IMR-90 (cell line): Measurements from ENCODE around the gene STOML2. TPM values are rescaled to one million over a fixed set of nuclear protein-coding genes. Genes with fewer than 3 reads are reported as not detected.
A peak's percentile ranks its signal among the peaks of the same experiment; 100 is the strongest.

ENCODE experiments used
- ATAC-seq: fragments of 200-7000 bp; cut with Tn5 transposase; 2 replicates; pipeline ENCODE4 v1.9.1; 2020; ENCODE audit warnings: low read depth, mild to moderate bottlenecking, moderate library complexity
- BruUV-seq: library from RNA; stranded (reverse); fragments of 400-500 nt; replicated peaks from 2 replicates; lab custom pipeline; 2021; lab: Mats Ljungman, UMichigan
- CTCF ChIA-PET: fragments of 300-600 bp; formaldehyde crosslinking; extraction: SDS; loops from one replicate; lab custom pipeline; 2021; ENCODE audit warnings: antibody characterized with exemption; lab: Yijun Ruan, JAX
- POLR2A ChIA-PET: fragments of 300-600 bp; sonication (Branson Sonifier 250); formaldehyde crosslinking; loops from one replicate; lab custom pipeline; 2022; ENCODE audit warnings: antibody characterized with exemption; ENCODE audit not compliant: unreplicated experiment; lab: Charles Lee
- DNase-seq: peaks from one replicate; pipeline ENCODE4 v3.0.0; 2013
- H2AFZ ChIP-seq: replicated peaks from 2 replicates; pipeline ENCODE3; 2013; ENCODE audit warnings: low read length, mild to moderate bottlenecking; ENCODE audit not compliant: poor library complexity
- H2AK5ac ChIP-seq: 2 replicates; pipeline ENCODE4 v1.6.1; 2013; ENCODE audit warnings: low read depth, low read length, inconsistent platforms
- H2AK9ac ChIP-seq: replicated peaks from 2 replicates; pipeline ENCODE3; 2013; ENCODE audit warnings: mild to moderate bottlenecking, low read depth, low read length, moderate library complexity; ENCODE audit not compliant: poor library complexity
- H2BK120ac ChIP-seq: 2 replicates; pipeline ENCODE4 v1.6.1; 2013; ENCODE audit warnings: low read depth, low read length, inconsistent platforms
- H2BK15ac ChIP-seq: 3 replicates; pipeline ENCODE4 v1.6.1; 2013; ENCODE audit warnings: low read depth, low read length, inconsistent platforms
- H2BK20ac ChIP-seq: 2 replicates; pipeline ENCODE4 v1.6.1; 2013; ENCODE audit warnings: low read depth, mild to moderate bottlenecking, inconsistent platforms, low read length, moderate library complexity
- H2BK5ac ChIP-seq: 2 replicates; pipeline ENCODE4 v1.6.1; 2013; ENCODE audit warnings: mild to moderate bottlenecking, low read depth, low read length, inconsistent platforms; ENCODE audit not compliant: poor library complexity, severe bottlenecking
- H3K14ac ChIP-seq: replicated peaks from 2 replicates; pipeline ENCODE4 v1.6.1; 2013; ENCODE audit warnings: low read depth, low read length, inconsistent platforms
- H3K18ac ChIP-seq: 2 replicates; pipeline ENCODE4 v1.6.1; 2013; ENCODE audit warnings: low read depth, low read length, control low read depth
- H3K23ac ChIP-seq: 2 replicates; pipeline ENCODE4 v1.6.1; 2013; ENCODE audit warnings: low read depth, low read length, inconsistent platforms
- H3K27ac ChIP-seq: 2 replicates; pipeline ENCODE4 v1.5.1; 2013; ENCODE audit warnings: mild to moderate bottlenecking, control low read depth, low read length; ENCODE audit not compliant: insufficient read depth
- H3K27me3 ChIP-seq: 2 replicates; pipeline ENCODE4 v1.6.1; 2013; ENCODE audit warnings: low read length; ENCODE audit not compliant: control insufficient read depth, insufficient read depth
- H3K36me3 ChIP-seq: 2 replicates; pipeline ENCODE4 v1.6.1; 2013; ENCODE audit warnings: low read length, mixed read lengths; ENCODE audit not compliant: control insufficient read depth, insufficient read depth
- H3K4ac ChIP-seq: 2 replicates; pipeline ENCODE4 v1.6.1; 2013; ENCODE audit warnings: low read depth, low read length, inconsistent platforms
- H3K4me1 ChIP-seq: 2 replicates; pipeline ENCODE4 v1.6.1; 2013; ENCODE audit warnings: low read length, mixed read lengths; ENCODE audit not compliant: control insufficient read depth, insufficient read depth
- H3K4me2 ChIP-seq: 2 replicates; pipeline ENCODE4 v1.6.1; 2013; ENCODE audit warnings: low read depth, mild to moderate bottlenecking, control low read depth, low read length, moderate library complexity
- H3K4me3 ChIP-seq: 2 replicates; pipeline ENCODE4 v1.5.1; 2013; ENCODE audit warnings: low read depth, mild to moderate bottlenecking, control low read depth, low read length, moderate library complexity; ENCODE audit not compliant: insufficient read depth
- H3K56ac ChIP-seq: 2 replicates; pipeline ENCODE4 v1.6.1; 2013; ENCODE audit warnings: low read length, inconsistent platforms; ENCODE audit not compliant: insufficient read depth; ENCODE audit errors: extremely low read depth
- H3K79me1 ChIP-seq, 2 experiments: 2 replicates each; pipeline ENCODE4 v1.6.1; 2013; ENCODE audit warnings: low read length in 2 of 2, inconsistent platforms in 1 of 2, low read depth in 1 of 2
- H3K9ac ChIP-seq: 2 replicates; pipeline ENCODE4 v1.6.1; 2013; ENCODE audit warnings: low read depth, low read length, control low read depth
- H3K9me1 ChIP-seq: 2 replicates; pipeline ENCODE4 v1.6.1; 2013; ENCODE audit warnings: low read length, inconsistent platforms; ENCODE audit not compliant: insufficient read depth
- H3K9me3 ChIP-seq: 2 replicates; pipeline ENCODE4 v1.6.1; 2013; ENCODE audit warnings: low read length; ENCODE audit not compliant: control insufficient read depth, insufficient read depth
- H4K20me1 ChIP-seq: 2 replicates; pipeline ENCODE4 v1.6.1; 2013; ENCODE audit warnings: low read length, inconsistent platforms; ENCODE audit not compliant: insufficient read depth
- H4K5ac ChIP-seq: 2 replicates; pipeline ENCODE4 v1.6.1; 2013; ENCODE audit warnings: mild to moderate bottlenecking, low read depth, low read length, control low read depth
- H4K8ac ChIP-seq, 2 experiments: 2 replicates each; pipeline ENCODE4 v1.6.1; 2013; ENCODE audit warnings: low read depth in 2 of 2, low read length in 2 of 2, control low read depth in 1 of 2, inconsistent platforms in 1 of 2
- H4K91ac ChIP-seq: 2 replicates; pipeline ENCODE4 v1.6.1; 2013; ENCODE audit warnings: low read depth, low read length, inconsistent platforms; ENCODE audit not compliant: insufficient read depth
- CHD1 ChIP-seq: IDR thresholded peaks from 2 replicates; pipeline ENCODE4 v1.6.1; 2012; ENCODE audit warnings: low read depth, low read length, improper control_type of control experiment
- ELK1 ChIP-seq: fragments of 150-350 bp; IDR thresholded peaks from 2 replicates; pipeline ENCODE4 v1.6.1; 2016; ENCODE audit warnings: low read depth, mild to moderate bottlenecking, low read length, moderate library complexity, borderline replicate concordance
- FOS ChIP-seq: fragments of 150-350 bp; IDR thresholded peaks from 2 replicates; pipeline ENCODE4 v1.6.1; 2016; ENCODE audit warnings: low read depth, low read length
- MAFK ChIP-seq: IDR thresholded peaks from 2 replicates; pipeline ENCODE4 v1.6.1; 2012; ENCODE audit warnings: low read depth, low read length, improper control_type of control experiment
- MXI1 ChIP-seq: IDR thresholded peaks from 2 replicates; pipeline ENCODE4 v1.6.1; 2012; ENCODE audit warnings: low read depth, mild to moderate bottlenecking, low read length, moderate library complexity, borderline replicate concordance
- NFE2L2 ChIP-seq: fragments of 150-350 bp; IDR thresholded peaks from 2 replicates; pipeline ENCODE4 v1.6.1; 2016; ENCODE audit warnings: low read depth, mild to moderate bottlenecking, low read length
- POLR2A ChIP-seq: IDR thresholded peaks from 2 replicates; pipeline ENCODE4 v1.6.1; 2012; ENCODE audit warnings: mild to moderate bottlenecking, low read depth, low read length
- RCOR1 ChIP-seq: IDR thresholded peaks from 2 replicates; pipeline ENCODE4 v1.6.1; 2012; ENCODE audit warnings: mild to moderate bottlenecking, low read length, improper control_type of control experiment; ENCODE audit not compliant: insufficient replicate concordance
- WGBS, 2 experiments: methylation state at CpG; one replicate each; pipeline versions ENCODE4 v1.1.5 to v1.1.7; 2013; ENCODE audit warnings: missing lambda C conversion rate in 2 of 2; ENCODE audit not compliant: insufficient read length in 1 of 2; ENCODE audit errors: extremely low coverage in 2 of 2; 5-methylcytosine and 5-hydroxymethylcytosine counted together
- dilution Hi-C: fragments of 300-500 bp; cut with HindIII; formaldehyde crosslinking; loops from one replicate; pipeline ENCODE4 v1.14.3; 2018; ENCODE audit warnings: low sequenced_read_pairs; ENCODE audit not compliant: unreplicated experiment
- in situ Hi-C: fragments of 300-500 bp; cut with MboI; formaldehyde crosslinking; loops from 3 replicates; pipeline ENCODE4 v1.14.3; 2019; ENCODE audit warnings: low sequenced_read_pairs, inconsistent platforms, mixed read lengths
- intact Hi-C: fragments of 100-400 bp; cut with micrococcal nuclease; formaldehyde crosslinking; loops from 2 replicates; pipeline ENCODE4 v1.10.0; 2022
- polyA plus RNA-seq, 3 experiments: library from polyadenylated mRNA; depleted of rRNA; stranded (reverse); fragments of >200 nt; gene quantifications; 2 replicates each; pipeline ENCODE4 v1.2.3, GENCODE V29; 2012; ENCODE audit warnings: low replicate concordance in 1 of 3
- total RNA-seq: library from RNA; depleted of rRNA; stranded (reverse); fragments of >200 nt; gene quantifications from 2 replicates; pipeline ENCODE4 v1.2.3, GENCODE V29; 2012

Gene STOML2
- total and polyA plus RNA-seq, 2 of the 4 experiments (the other 2 are of a cell fraction), result 177 to 250 TPM

- Histone ChIP-seq H3K14ac (peak overlapping the region; percentile 82), H3K4ac (peak overlapping the region; percentile 92), H3K56ac (peak overlapping the region; percentile 84; the same call in 1 of the 2 replicates), H2BK5ac (peak overlapping the region; percentile 81), H4K8ac (peak overlapping the region; percentile 68 to 89), H3K27me3 (no peaks in the 10 kb centered on the region), H2BK20ac (peak overlapping the region; percentile 75), H3K18ac (peak overlapping the region; percentile 55; the same call in 1 of the 2 replicates), H2AK9ac (peak overlapping the region; percentile 90), H2BK15ac (peak overlapping the region; percentile 76; the same call in 1 of the 3 replicates), H3K9me3 (no peaks in the 10 kb centered on the region), H3K27ac (peak overlapping the region; percentile 85), H3K4me1 (peaks cover 23% of the 10 kb centered on the region), H3K4me3 (no peak overlapping the region), H3K36me3 (peaks cover 7% of the 10 kb centered on the region; the same call in 1 of the 2 replicates), H2AK5ac (peak overlapping the region; percentile 76), H3K23ac (peak overlapping the region; percentile 56; the same call in 1 of the 2 replicates), H2BK120ac (peak overlapping the region; percentile 89), H4K5ac (peak overlapping the region; percentile 63), H3K9me1 (peaks cover 17% of the 10 kb centered on the region), H3K4me2 (peak overlapping the region; percentile 69), H4K91ac (peak overlapping the region; percentile 92), H2AFZ (peak overlapping the region; percentile 75), H4K20me1 (peaks cover 17% of the 10 kb centered on the region; the same call in 1 of the 2 replicates), H3K79me1 (peaks cover 25 to 60% of the 10 kb centered on the region in 2 experiments; a peak in 3 of 4 replicates), H3K9ac (peak overlapping the region; percentile 55; the same call in 1 of the 2 replicates)
- POLR2A ChIA-PET, result interaction anchor here (0.5 kb wide), 1 partner anchor 496 kb away, joined by 4 read pairs; no protein-coding TSS in a partner anchor
- no TSS peak for BruUV-seq
- ATAC-seq (no peak), DNase-seq (peak; percentile 64)
- CTCF ChIA-PET, result interaction anchor here (0.6 to 1.1 kb wide), 2 partner anchors 118 to 491 kb away, joined by 3 to 4 read pairs; no protein-coding TSS in a partner anchor
- in situ Hi-C loops (no loop called here), dilution Hi-C loops (no loop called here), intact Hi-C loops (no loop called here)
- no CpG with 5 or more reads among the region's 3 CpGs for WGBS, 2 experiments
- TF ChIP-seq MXI1 (no peak), POLR2A (peak; percentile 54; the same call in 1 of the 2 replicates), FOS (peak; percentile 54), RCOR1 (no peak), CHD1 (no peak), ELK1 (no peak), NFE2L2 (no peak), MAFK (no peak)
Observed at GRCh38 chr9:35112257-35113020, 9.5 kb upstream of the STOML2 start.
